ENCODE data around the gene EEF1A1.
A peak's percentile ranks its signal among the peaks of the same experiment; 100 is the strongest.
"Not testable (repeated sequence)": the region's sequence is repeated elsewhere in the genome, so short reads cannot be mapped to it uniquely, and the experiment has no call there.

The EEF1A1 gene

GRCh38 chr6:73511796-73512195 lies 9.0 kb downstream of the EEF1A1 start:
- Histone ChIP-seq H3K27me3 (no peaks in the 10 kb centered on the region), H3K27ac (peak overlapping the region in 5 of 11 experiments; percentile 22 to 58 (median 56); a peak in 7 of 22 replicates), H4K20me1 (peaks cover 43 to 79% (median 58%) of the 10 kb centered on the region in 11 experiments), H3K36me3 (peaks cover 22 to 36% (median 26%) of the 10 kb centered on the region in 11 experiments), H3K4me1 (peaks cover under 1 to 67% (median 15%) of the 10 kb centered on the region in 10 experiments; a peak in 15 of 20 replicates), H3K9me3 (replicated peaks in 1 of 11) (no peaks in the 10 kb centered on the region), H3K9ac (no peak overlapping the region), H3K4me2 (peak overlapping the region in 4 of 11 experiments; percentile 15 to 60 (median 46); a peak in 4 of 22 replicates), H3K4me3 (no peak overlapping the region)
- no peak for TF ChIP-seq Cebpa-rat (IDR thresholded peaks at IDR 0.05)

- peaks cover 11 to 32% (median 17%) of the 10 kb centered on the region in 11 experiments; a peak in 21 of 22 replicates for H3K36me3 ChIP-seq
- H3K4me1 ChIP-seq: peaks cover 0 to 52% (median 5%) of the 10 kb centered on the region in 10 experiments; a peak in 9 of 20 replicates
- peaks cover 0 to 16% (median 7%) of the 10 kb centered on the region in 11 experiments; a peak in 14 of 22 replicates for H3K9me3 ChIP-seq (replicated peaks in 1 of 11)
Observed at GRCh38 chr6:73509851-73510250, 11.0 kb downstream of the EEF1A1 start.

GRCh38 chr6:73508776-73509175 lies 12.1 kb downstream of the EEF1A1 start:
- Histone ChIP-seq H3K4me2 (peak overlapping the region in 2 of 11 experiments; percentile 50 to 60; a peak in 4 of 22 replicates), H4K20me1 (peaks cover 12 to 49% (median 28%) of the 10 kb centered on the region in 11 experiments; a peak in 21 of 22 replicates), H3K4me1 (peaks cover 0 to 45% (median 5%) of the 10 kb centered on the region in 10 experiments; a peak in 9 of 20 replicates), H3K4me3 (no peak overlapping the region), H3K36me3 (peaks cover 15 to 35% (median 24%) of the 10 kb centered on the region in 11 experiments), H3K27me3 (no peaks in the 10 kb centered on the region), H3K9ac (no peak overlapping the region), H3K27ac (0 out of 22 replicates have a peak overlapping the region, but pooled peaks of 1 of the 11 experiments have one; percentile 5), H3K9me3 (replicated peaks in 1 of 11) (peaks cover 0 to 20% (median 11%) of the 10 kb centered on the region in 11 experiments; a peak in 15 of 22 replicates)
- TF ChIP-seq Cebpa-rat (IDR thresholded peaks at IDR 0.05): no peak

More at GRCh38 chr6:73509851-73510250, 11.0 kb downstream of the EEF1A1 start:
- no peak overlapping the region for H3K4me3 ChIP-seq
- no peak overlapping the region for H3K9ac ChIP-seq
- H4K20me1 ChIP-seq: peaks cover 23 to 59% (median 39%) of the 10 kb centered on the region in 11 experiments
- 0 out of 22 replicates have a peak overlapping the region, but pooled peaks of 2 of the 11 experiments have one; percentile 5 to 15 for H3K27ac ChIP-seq
- H3K4me2 ChIP-seq: peak overlapping the region in 2 of 11 experiments; percentile 60 to 66; a peak in 2 of 22 replicates
- H3K27me3 ChIP-seq: no peaks in the 10 kb centered on the region
- TF ChIP-seq Cebpa-rat (IDR thresholded peaks at IDR 0.05): no peak

GRCh38 chr6:73506246-73506645 lies 14.6 kb downstream of the EEF1A1 start:
- TF ChIP-seq Cebpa-rat (IDR thresholded peaks at IDR 0.05): no peak
- H3K4me2 ChIP-seq: no peak overlapping the region
- H3K9ac ChIP-seq: no peak overlapping the region
- peaks cover 0 to 20% (median 11%) of the 10 kb centered on the region in 11 experiments; a peak in 15 of 22 replicates for H3K9me3 ChIP-seq (replicated peaks in 1 of 11)
- H3K36me3 ChIP-seq: peaks cover 25 to 51% (median 47%) of the 10 kb centered on the region in 11 experiments
- peaks cover 0 to 23% (median 3%) of the 10 kb centered on the region in 11 experiments; a peak in 9 of 22 replicates for H4K20me1 ChIP-seq
- no peak overlapping the region for H3K4me3 ChIP-seq
- no peak overlapping the region for H3K27ac ChIP-seq
- no peaks in the 10 kb centered on the region for H3K27me3 ChIP-seq
- H3K4me1 ChIP-seq: peaks cover 0 to 52% (median 1%) of the 10 kb centered on the region in 10 experiments; a peak in 9 of 20 replicates

GRCh38 chr6:73505705-73506104 lies 15.1 kb downstream of the EEF1A1 start:
- H3K9ac ChIP-seq, H3K4me2 ChIP-seq, H3K27ac ChIP-seq, H3K4me3 ChIP-seq, H3K27me3 ChIP-seq: not testable (repeated sequence)
- peaks cover 0 to 20% (median 11%) of the 10 kb centered on the region in 11 experiments; a peak in 15 of 22 replicates for H3K9me3 ChIP-seq (replicated peaks in 1 of 11)
- H4K20me1 ChIP-seq: peaks cover 0 to 20% (median 0%) of the 10 kb centered on the region in 11 experiments; a peak in 4 of 22 replicates
- H3K4me1 ChIP-seq: peaks cover 0 to 48% (median 0%) of the 10 kb centered on the region in 10 experiments; a peak in 6 of 20 replicates
- H3K36me3 ChIP-seq: peaks cover 30 to 56% (median 52%) of the 10 kb centered on the region in 11 experiments
- TF ChIP-seq Cebpa-rat (IDR thresholded peaks at IDR 0.05): 0 out of 22 replicates have a peak, but pooled peaks of 2 of the 11 experiments have one; percentile 8 to 23

GRCh38 chr6:73505142-73505541 lies 15.7 kb downstream of the EEF1A1 start:
- H3K9ac ChIP-seq: no peak overlapping the region
- peaks cover 36 to 62% (median 58%) of the 10 kb centered on the region in 11 experiments for H3K36me3 ChIP-seq
- no peak for TF ChIP-seq Cebpa-rat (IDR thresholded peaks at IDR 0.05)
- no peak overlapping the region for H3K4me2 ChIP-seq
- H3K4me1 ChIP-seq: peaks cover 0 to 43% (median 0%) of the 10 kb centered on the region in 10 experiments; a peak in 5 of 20 replicates
- no peaks in the 10 kb centered on the region for H3K27me3 ChIP-seq
- no peak overlapping the region for H3K4me3 ChIP-seq
- peaks cover 0 to 20% (median 11%) of the 10 kb centered on the region in 11 experiments; a peak in 15 of 22 replicates for H3K9me3 ChIP-seq (replicated peaks in 1 of 11)
- H3K27ac ChIP-seq: no peak overlapping the region
- H4K20me1 ChIP-seq: peaks cover 0 to 14% (median 0%) of the 10 kb centered on the region in 11 experiments; a peak in 3 of 22 replicates

- H3K4me2 ChIP-seq: no peak overlapping the region
- no peaks in the 10 kb centered on the region for H3K27me3 ChIP-seq
- H3K27ac ChIP-seq: no peak overlapping the region
- H3K9me3 ChIP-seq (replicated peaks in 1 of 11): peaks cover 0 to 20% (median 11%) of the 10 kb centered on the region in 11 experiments; a peak in 15 of 22 replicates
- no peak for TF ChIP-seq Cebpa-rat (IDR thresholded peaks at IDR 0.05)
- peaks cover 0 to 33% (median 0%) of the 10 kb centered on the region in 10 experiments; a peak in 5 of 20 replicates for H3K4me1 ChIP-seq
- no peak overlapping the region for H3K9ac ChIP-seq
- H4K20me1 ChIP-seq: peaks cover 0 to 14% (median 0%) of the 10 kb centered on the region in 11 experiments; a peak in 2 of 22 replicates
- H3K36me3 ChIP-seq: peaks cover 46 to 71% (median 68%) of the 10 kb centered on the region in 11 experiments
- H3K4me3 ChIP-seq: no peak overlapping the region
Observed at GRCh38 chr6:73504160-73504559, 16.7 kb downstream of the EEF1A1 start.

GRCh38 chr6:73503027-73503772 lies 17.6 kb downstream of the EEF1A1 start:
- Histone ChIP-seq H3K4me1 (peaks cover 0 to 23% (median 0%) of the 10 kb centered on the region in 10 experiments; a peak in 4 of 20 replicates), H3K27ac (0 out of 22 replicates have a peak overlapping the region, but pooled peaks of 1 of the 11 experiments have one; percentile 18), H3K27me3 (no peaks in the 10 kb centered on the region), H3K4me3 (no peak overlapping the region), H3K9me3 (replicated peaks in 1 of 11) (peaks cover 0 to 20% (median 11%) of the 10 kb centered on the region in 11 experiments; a peak in 15 of 22 replicates), H3K4me2 (peak overlapping the region in 1 of 11 experiments; percentile 44; a peak in 2 of 22 replicates), H3K36me3 (peaks cover 55 to 81% (median 77%) of the 10 kb centered on the region in 11 experiments), H4K20me1 (0 out of 22 replicates have a peak, but pooled peaks cover 0 to 7% (median 0%) of the 10 kb centered on the region in 11 experiments), H3K9ac (0 out of 22 replicates have a peak overlapping the region, but pooled peaks of 1 of the 11 experiments have one; percentile 37)
- no peak for TF ChIP-seq Cebpa-rat (IDR thresholded peaks at IDR 0.05)

Measured in BLaER1 treated with 17β-estradiol and CSF1 and Interleukin-3, amounts not matched to agents 10 nM and 100 nM (cell line).